HepG2 (cell line): ENCODE results near the gene KCNAB2.

Experiments used
- POLR2AphosphoS5 ChIP-seq: IDR thresholded peaks from 2 replicates; pipeline ENCODE4 v1.6.1; 2012; ENCODE audit warnings: low read depth, low read length
- RERE ChIP-seq: IDR thresholded peaks from 2 replicates; pipeline ENCODE4 v1.6.1; 2016; ENCODE audit warnings: low read depth, missing genetic modification reagents, missing compliant biosample characterization
- YY1 ChIP-seq: IDR thresholded peaks from 2 replicates; pipeline ENCODE4 v1.6.1; 2011; ENCODE audit warnings: low read length, low read depth, moderate library complexity, mild to moderate bottlenecking; ENCODE audit not compliant: insufficient read depth, insufficient replicate concordance
- TF ChIP-seq, protein P1 (sequence below): sonication (generic); formaldehyde crosslinking; IDR thresholded peaks from 2 replicates; pipeline ENCODE4 v1.8.0; 2022; ENCODE audit warnings: low read depth, missing genetic modification reagents

GRCh38 chr1:6142734-6143133, 97.0 kb downstream of the KCNAB2 start:
- TF ChIP-seq, protein P1, sequence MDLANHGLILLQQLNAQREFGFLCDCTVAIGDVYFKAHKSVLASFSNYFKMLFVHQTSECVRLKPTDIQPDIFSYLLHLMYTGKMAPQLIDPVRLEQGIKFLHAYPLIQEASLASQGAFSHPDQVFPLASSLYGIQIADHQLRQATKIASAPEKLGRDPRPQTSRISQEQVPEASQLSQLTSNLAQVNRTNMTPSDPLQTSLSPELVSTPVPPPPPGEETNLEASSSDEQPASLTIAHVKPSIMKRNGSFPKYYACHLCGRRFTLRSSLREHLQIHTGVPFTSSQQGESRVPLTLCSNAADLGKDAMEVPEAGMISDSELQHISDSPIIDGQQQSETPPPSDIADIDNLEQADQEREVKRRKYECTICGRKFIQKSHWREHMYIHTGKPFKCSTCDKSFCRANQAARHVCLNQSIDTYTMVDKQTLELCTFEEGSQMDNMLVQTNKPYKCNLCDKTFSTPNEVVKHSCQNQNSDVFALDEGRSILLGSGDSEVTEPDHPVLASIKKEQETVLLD (CRISPR knock-in tag): no peak
- TF ChIP-seq RERE (CRISPR knock-in tag) (no peak), POLR2AphosphoS5 (no peak), YY1 (no peak)
